Activated naive CD8-positive, alpha-beta T cell treated with anti-CD3 and anti-CD28 coated beads, Interleukin-2, amount 10 ng/mL, durations not matched to agents 7 days and 5 days (primary cell): Measurements from ENCODE around the gene CRYBA4. TPM values are rescaled to one million over a fixed set of nuclear protein-coding genes. Genes with fewer than 3 reads are reported as not detected.
A peak's percentile ranks its signal among the peaks of the same experiment; 100 is the strongest.

Source experiments
- ATAC-seq: fragments of 150-1000 bp; cut with Tn5 transposase; one replicate; pipeline ENCODE4 v1.10.0; 2021; ENCODE audit warnings: low read depth, moderate library complexity
- POLR2A ChIA-PET: fragments of 350-600 bp; sonication (Branson Sonifier 250); formaldehyde crosslinking; loops from one replicate; lab custom pipeline; 2021; ENCODE audit warnings: antibody characterized with exemption; lab: Charles Lee
- DNase-seq: peaks from one replicate; pipeline ENCODE4 v3.0.0; 2021
- H3K27ac Mint-ChIP-seq: one replicate; pipeline ENCODE4 v1.8.0; 2022; ENCODE audit warnings: mild to moderate bottlenecking, mixed read lengths
- H3K27me3 Mint-ChIP-seq: one replicate; pipeline ENCODE4 v1.8.0; 2022; ENCODE audit warnings: mild to moderate bottlenecking, moderate library complexity, mixed read lengths
- H3K36me3 Mint-ChIP-seq: one replicate; pipeline ENCODE4 v1.8.0; 2021; ENCODE audit warnings: mild to moderate bottlenecking, mixed read lengths
- H3K4me1 Mint-ChIP-seq: one replicate; pipeline ENCODE4 v1.8.0; 2021; ENCODE audit warnings: mixed read lengths
- H3K4me3 Mint-ChIP-seq: one replicate; pipeline ENCODE4 v1.8.0; 2022; ENCODE audit warnings: mild to moderate bottlenecking, moderate library complexity, mixed read lengths
- H3K9me3 Mint-ChIP-seq: one replicate; pipeline ENCODE4 v1.8.0; 2021; ENCODE audit warnings: mixed read lengths
- total RNA-seq, 2 experiments: library from RNA; stranded (reverse); gene quantifications; one replicate each; pipeline ENCODE4 v1.2.3, GENCODE V29; 2021

The CRYBA4 gene
- total RNA-seq, 2 experiments from 2014 or later = not detected

GRCh38 chr22:26618455-26618854 is 3.3 kb upstream of the CRYBA4 start:
- Mint-ChIP-seq H3K4me1 (peaks cover 18% of the 10 kb centered on the region), H3K27me3 (peaks cover 6% of the 10 kb centered on the region), H3K9me3 (no peaks in the 10 kb centered on the region), H3K36me3 (no peaks in the 10 kb centered on the region), H3K4me3 (no peak overlapping the region), H3K27ac (no peak overlapping the region)
- POLR2A ChIA-PET = no interaction called here
- ATAC-seq (no peak), DNase-seq (no peak)

DNA sequence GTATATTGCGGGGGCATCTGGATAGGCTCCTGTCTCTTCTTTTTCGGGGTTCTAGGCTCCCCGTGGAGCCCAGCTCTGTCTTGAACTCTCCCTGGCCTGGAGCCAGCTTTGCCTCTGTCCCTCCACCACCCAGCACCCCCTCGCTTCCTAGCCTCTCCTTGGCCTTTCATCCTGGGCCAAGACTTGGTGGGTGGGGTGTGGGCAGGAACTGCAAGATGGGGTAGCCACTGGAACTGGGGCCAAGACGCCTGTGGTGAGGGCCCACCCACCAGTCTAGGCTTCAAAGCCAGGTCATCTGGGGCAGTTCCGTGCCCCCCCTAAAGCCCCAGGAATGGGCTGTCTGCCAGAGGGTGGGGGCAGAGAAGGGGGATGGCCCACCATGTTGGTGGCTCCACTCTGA is 2.3 kb upstream of the CRYBA4 start:
- no peak for DNase-seq
- Mint-ChIP-seq H3K36me3 (no peaks in the 10 kb centered on the region), H3K27ac (no peak overlapping the region), H3K4me3 (no peak overlapping the region), H3K27me3 (peaks cover 4% of the 10 kb centered on the region), H3K4me1 (peaks cover 18% of the 10 kb centered on the region), H3K9me3 (peaks cover 4% of the 10 kb centered on the region)
- POLR2A ChIA-PET = no interaction called here
- no peak for ATAC-seq

DNA sequence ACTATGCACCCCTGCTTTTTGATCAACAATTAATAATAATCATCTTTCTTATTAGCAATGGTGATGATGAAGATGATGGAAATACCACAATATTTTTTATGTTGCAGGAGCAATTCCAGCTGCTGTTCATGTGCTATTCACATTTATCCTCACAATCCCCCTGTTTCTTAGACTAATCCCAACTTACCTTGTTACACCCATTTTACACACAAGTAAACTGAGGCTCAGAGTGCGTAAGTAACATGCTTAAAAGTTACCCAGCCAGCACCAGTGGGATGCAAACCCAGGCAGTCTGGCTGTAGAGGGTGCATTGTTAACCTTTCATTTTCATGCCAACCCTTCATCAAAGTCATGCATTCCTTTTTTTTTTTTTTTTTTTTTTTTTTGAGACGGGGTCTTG is 1.6 kb upstream of the CRYBA4 start:
- Mint-ChIP-seq H3K36me3 (no peaks in the 10 kb centered on the region), H3K9me3 (peaks cover 4% of the 10 kb centered on the region), H3K27me3 (peaks cover 4% of the 10 kb centered on the region), H3K27ac (no peak overlapping the region), H3K4me3 (no peak overlapping the region), H3K4me1 (peaks cover 17% of the 10 kb centered on the region)
- POLR2A ChIA-PET = interaction anchor here (0.7 kb wide), 1 partner anchor 35 kb away, joined by 6 read pairs; no protein-coding TSS in a partner anchor
- ATAC-seq (no peak), DNase-seq (no peak)

- H3K4me1 Mint-ChIP-seq = peaks cover 8% of the 10 kb centered on the region
- peaks cover 4% of the 10 kb centered on the region for H3K9me3 Mint-ChIP-seq
- no peaks in the 10 kb centered on the region for H3K36me3 Mint-ChIP-seq
- H3K4me3 Mint-ChIP-seq = no peak overlapping the region
- ATAC-seq (no peak), DNase-seq (no peak)
- no peak overlapping the region for H3K27ac Mint-ChIP-seq
- POLR2A ChIA-PET = no interaction called here
- no peaks in the 10 kb centered on the region for H3K27me3 Mint-ChIP-seq
These were observed 2.2 kb downstream of the CRYBA4 start for GRCh38 chr22:26623984-26624383.

DNA sequence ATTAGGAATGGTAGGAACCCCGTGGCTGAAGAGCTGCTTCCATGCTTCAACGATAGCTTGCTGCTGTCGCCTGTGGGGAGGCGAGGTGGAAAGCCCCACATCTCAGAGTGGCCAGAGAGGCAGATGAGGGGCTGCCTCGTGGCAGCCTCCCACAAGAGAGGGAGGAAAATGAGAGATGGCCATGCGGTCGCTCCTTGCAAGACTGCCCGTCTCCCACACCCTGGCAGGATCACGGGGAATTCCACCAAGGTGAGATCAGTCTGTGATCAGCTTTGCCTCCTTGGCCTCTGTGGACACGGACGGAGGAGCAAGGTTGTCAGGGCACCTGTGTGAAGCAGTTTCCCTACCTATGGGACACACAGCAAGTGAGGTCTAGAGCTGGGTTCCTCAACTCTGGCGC is 3.0 kb downstream of the CRYBA4 start:
- H3K4me1 Mint-ChIP-seq = peaks cover 8% of the 10 kb centered on the region
- H3K36me3 Mint-ChIP-seq = no peaks in the 10 kb centered on the region
- H3K4me3 Mint-ChIP-seq = no peak overlapping the region
- H3K9me3 Mint-ChIP-seq = peaks cover 4% of the 10 kb centered on the region
- no peak for ATAC-seq
- no peak overlapping the region for H3K27ac Mint-ChIP-seq
- H3K27me3 Mint-ChIP-seq = no peaks in the 10 kb centered on the region
- no peak for DNase-seq
- POLR2A ChIA-PET = no interaction called here

GRCh38 chr22:26629988-26630761 is 8.4 kb downstream of the CRYBA4 start:
- POLR2A ChIA-PET = interaction anchor here (0.7 kb wide), 1 partner anchor 11 kb away, joined by 3 read pairs; no protein-coding TSS in a partner anchor
- H3K9me3 Mint-ChIP-seq = no peaks in the 10 kb centered on the region
- H3K4me3 Mint-ChIP-seq = no peak overlapping the region
- DNase-seq = no peak
- no peak for ATAC-seq
- H3K4me1 Mint-ChIP-seq = peaks cover 13% of the 10 kb centered on the region
- H3K27ac Mint-ChIP-seq = no peak overlapping the region
- H3K27me3 Mint-ChIP-seq = no peaks in the 10 kb centered on the region
- H3K36me3 Mint-ChIP-seq = no peaks in the 10 kb centered on the region

DNA sequence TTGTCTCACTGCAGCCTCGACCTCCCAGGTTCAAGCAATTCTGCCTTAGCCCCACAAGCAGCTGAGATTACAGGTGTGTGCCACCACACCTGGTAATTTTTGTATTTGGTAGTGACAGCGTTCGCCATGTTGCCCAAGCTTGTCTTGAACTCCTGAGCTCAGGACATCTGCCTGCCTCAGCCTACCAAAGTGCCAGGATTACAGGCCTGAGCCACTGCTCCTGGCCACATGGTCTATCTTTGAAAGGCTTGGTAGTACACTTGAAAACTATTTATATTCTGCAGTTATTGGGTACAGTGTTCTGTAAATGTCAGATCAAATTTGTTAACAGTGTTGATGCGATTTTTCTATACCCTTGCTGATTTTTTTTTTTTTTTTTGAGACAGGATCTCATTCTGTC is 9.5 kb downstream of the CRYBA4 start:
- no peak overlapping the region for H3K27ac Mint-ChIP-seq
- peaks cover 13% of the 10 kb centered on the region for H3K4me1 Mint-ChIP-seq
- no peaks in the 10 kb centered on the region for H3K36me3 Mint-ChIP-seq
- no peaks in the 10 kb centered on the region for H3K9me3 Mint-ChIP-seq
- H3K4me3 Mint-ChIP-seq = no peak overlapping the region
- POLR2A ChIA-PET = no interaction called here
- no peak for ATAC-seq
- no peaks in the 10 kb centered on the region for H3K27me3 Mint-ChIP-seq
- DNase-seq = no peak

DNA sequence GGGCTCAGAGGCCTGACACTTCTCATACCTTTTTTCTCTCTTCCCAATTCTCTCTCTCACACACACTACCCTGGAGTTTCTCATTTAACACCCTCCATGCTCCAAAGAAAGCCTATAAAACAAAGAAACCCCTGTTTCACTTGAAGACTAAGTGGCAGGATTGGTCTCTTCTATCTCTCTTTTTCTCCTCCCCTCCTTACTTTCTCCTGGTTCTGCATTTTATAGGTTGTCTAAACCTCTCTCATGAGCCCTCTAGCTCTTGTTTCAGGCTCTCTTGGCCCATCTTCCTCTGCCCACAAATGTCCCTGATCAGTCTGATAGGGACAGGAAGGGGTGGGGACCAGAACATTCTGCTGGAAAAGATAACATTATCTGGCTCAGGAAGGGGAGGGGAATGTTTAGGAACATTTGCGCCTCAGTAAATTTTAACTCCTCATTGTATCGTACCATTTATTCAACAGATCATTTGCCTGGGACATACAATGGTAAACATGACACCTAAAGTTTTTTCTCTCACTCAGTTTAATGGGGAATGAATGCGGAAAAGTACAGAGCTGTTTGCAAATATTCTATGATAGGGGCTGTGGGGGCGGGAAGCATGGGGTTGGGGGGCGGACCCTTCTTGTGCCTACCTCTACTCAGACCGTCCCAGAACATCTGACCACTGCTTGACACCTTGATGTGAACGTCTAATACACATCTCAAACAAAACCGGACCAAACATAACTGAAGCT is 10.8 kb downstream of the CRYBA4 start:
- Mint-ChIP-seq H3K27me3 (no peaks in the 10 kb centered on the region), H3K36me3 (no peaks in the 10 kb centered on the region), H3K27ac (no peak overlapping the region), H3K9me3 (no peaks in the 10 kb centered on the region), H3K4me1 (peaks cover 8% of the 10 kb centered on the region), H3K4me3 (no peak overlapping the region)
- DNase-seq (no peak), ATAC-seq (no peak)
- POLR2A ChIA-PET = interaction anchor here (0.6 to 0.9 kb wide), 2 partner anchors 9 to 87 kb away, joined by 4 read pairs; no protein-coding TSS in a partner anchor

DNA sequence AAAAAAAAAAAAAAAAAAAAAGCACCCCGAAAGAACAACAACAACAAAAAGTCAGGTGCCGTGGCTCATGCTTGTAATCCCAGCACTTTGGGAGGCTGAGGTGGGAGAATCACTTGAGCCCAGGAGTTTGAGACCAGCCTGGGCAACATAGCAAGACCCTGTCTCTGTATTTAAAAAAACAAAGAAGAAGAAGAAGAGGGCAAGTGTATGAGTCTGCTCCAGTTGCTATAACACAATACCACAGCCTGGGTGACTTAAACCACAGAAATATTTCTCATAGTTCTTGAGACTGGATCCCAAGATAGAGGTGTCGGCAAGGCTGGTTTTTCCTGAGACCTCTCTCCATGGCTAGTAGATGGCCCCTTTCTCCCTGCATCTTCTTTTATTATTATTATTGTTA is 12.4 kb downstream of the CRYBA4 start:
- H3K27ac Mint-ChIP-seq = no peak overlapping the region
- ATAC-seq = no peak
- no peaks in the 10 kb centered on the region for H3K9me3 Mint-ChIP-seq
- H3K4me3 Mint-ChIP-seq = no peak overlapping the region
- no peaks in the 10 kb centered on the region for H3K27me3 Mint-ChIP-seq
- no peaks in the 10 kb centered on the region for H3K36me3 Mint-ChIP-seq
- peaks cover 12% of the 10 kb centered on the region for H3K4me1 Mint-ChIP-seq
- POLR2A ChIA-PET = no interaction called here
- DNase-seq = no peak

GRCh38 chr22:26635117-26635516 is 13.4 kb downstream of the CRYBA4 start:
- no peak for DNase-seq
- H3K9me3 Mint-ChIP-seq = no peaks in the 10 kb centered on the region
- no peak overlapping the region for H3K27ac Mint-ChIP-seq
- H3K4me3 Mint-ChIP-seq = no peak overlapping the region
- H3K36me3 Mint-ChIP-seq = no peaks in the 10 kb centered on the region
- H3K27me3 Mint-ChIP-seq = no peaks in the 10 kb centered on the region
- POLR2A ChIA-PET = no interaction called here
- H3K4me1 Mint-ChIP-seq = peaks cover 12% of the 10 kb centered on the region
- ATAC-seq = no peak

GRCh38 chr22:26636296-26636695 is 14.5 kb downstream of the CRYBA4 start:
- DNase-seq (no peak), ATAC-seq (no peak)
- POLR2A ChIA-PET = interaction anchor here (0.5 kb wide), 1 partner anchor 136 kb away, joined by 9 read pairs; no protein-coding TSS in a partner anchor
- Mint-ChIP-seq H3K27me3 (no peaks in the 10 kb centered on the region), H3K36me3 (no peaks in the 10 kb centered on the region), H3K4me3 (no peak overlapping the region), H3K27ac (no peak overlapping the region), H3K9me3 (no peaks in the 10 kb centered on the region), H3K4me1 (peaks cover 19% of the 10 kb centered on the region)

DNA sequence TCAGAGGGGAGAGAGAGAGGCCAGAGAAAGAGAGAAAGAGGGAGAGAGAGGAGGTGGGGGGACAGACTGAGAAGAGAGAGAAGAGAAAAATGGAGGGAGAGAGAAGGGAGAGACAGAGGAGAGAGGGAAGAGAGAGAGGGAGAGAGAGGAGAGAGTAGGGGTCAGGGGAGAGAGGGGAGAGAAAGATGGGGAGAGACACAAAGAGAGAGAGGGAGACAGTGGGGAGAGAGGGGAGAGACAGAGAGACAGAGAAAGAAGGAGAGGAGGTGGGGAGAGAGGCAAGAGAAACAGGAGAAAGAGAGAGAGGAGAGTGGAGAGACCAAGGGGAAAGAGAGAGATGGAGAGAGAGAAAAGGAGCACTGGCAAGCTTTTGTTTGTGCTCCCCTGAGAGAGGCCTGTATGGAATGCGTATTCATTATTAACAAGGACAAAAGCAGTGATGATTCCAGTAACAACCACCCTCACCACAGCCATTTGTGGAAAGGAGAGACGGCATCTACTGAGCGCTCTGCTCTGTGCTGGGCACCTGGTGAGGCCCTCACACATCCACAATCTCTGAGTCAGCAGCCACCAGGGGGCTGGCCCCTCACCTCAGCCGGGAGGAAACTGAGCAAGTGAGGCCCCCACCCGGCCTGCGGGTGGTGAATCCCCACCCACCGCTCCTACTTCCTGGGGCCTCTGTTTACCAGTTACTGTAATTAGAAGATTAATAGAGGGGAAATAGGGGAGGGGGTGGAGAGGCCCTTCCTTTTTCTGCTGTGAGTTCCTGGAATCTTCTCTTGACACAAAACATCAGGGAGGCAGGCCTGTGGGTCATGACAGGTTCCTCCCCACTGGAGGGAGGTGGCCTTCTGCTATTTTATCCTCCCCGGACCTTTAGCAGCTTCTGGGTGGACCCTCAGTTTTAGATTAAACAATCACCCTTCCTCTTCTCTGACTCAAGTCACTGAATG is 21.0 kb downstream of the CRYBA4 start:
- peaks cover 67% of the 10 kb centered on the region for H3K4me1 Mint-ChIP-seq
- H3K4me3 Mint-ChIP-seq = peak overlapping the region; percentile 73
- POLR2A ChIA-PET = interaction anchor here (0.6 to 2.1 kb wide), 12 partner anchors 15 to 1230 kb away, joined by 3 to 14 read pairs (median 4); partner anchors contain the start of gene MIAT
- H3K9me3 Mint-ChIP-seq = no peaks in the 10 kb centered on the region
- peak; percentile 91 for ATAC-seq
- peak overlapping the region; percentile 96 for H3K27ac Mint-ChIP-seq
- H3K27me3 Mint-ChIP-seq = no peaks in the 10 kb centered on the region
- DNase-seq = peak; percentile 81
- H3K36me3 Mint-ChIP-seq = no peaks in the 10 kb centered on the region
